H1 (cell line): ENCODE data around the gene TMCC1. TPM values are rescaled to one million over a fixed set of nuclear protein-coding genes. Genes with fewer than 3 reads are reported as not detected.

Experiments
- CTCF ChIA-PET: fragments of 300-600 bp; sonication (Branson Sonifier 250); formaldehyde crosslinking; loops from one replicate; lab custom pipeline; 2021; ENCODE audit not compliant: partially characterized antibody; lab: Charles Lee
- POLR2A ChIA-PET: fragments of 300-600 bp; sonication (Branson Sonifier 250); formaldehyde crosslinking; loops from one replicate; lab custom pipeline; 2021; ENCODE audit warnings: inconsistent platforms; ENCODE audit not compliant: partially characterized antibody; lab: Charles Lee
- DNase-seq, 2 experiments: peaks; one replicate each; pipeline versions ENCODE4 v3.0.0 to v3.0.0-alpha.2; 2010 to 2022; ENCODE audit warnings: low spot score in 2 of 2, low read depth in 1 of 2, mixed read lengths in 1 of 2
- FAIRE-seq: peaks from 2 replicates; lab custom pipeline; 2011; peaks lifted over from hg19 to GRCh38; lab: Jason Lieb, UNC
- H2AFZ ChIP-seq: 2 replicates; pipeline ENCODE4 v1.8.1; 2012; ENCODE audit warnings: low read length, inconsistent platforms
- H2AK5ac ChIP-seq: 2 replicates; pipeline ENCODE4 v1.6.1; 2013; ENCODE audit warnings: low read depth, low read length
- H2BK120ac ChIP-seq: replicated peaks from 2 replicates; pipeline ENCODE3; 2013; ENCODE audit warnings: low read depth, low read length, inconsistent platforms
- H2BK12ac ChIP-seq: 2 replicates; pipeline ENCODE4 v1.6.1; 2013; ENCODE audit warnings: low read depth, low read length
- H2BK15ac ChIP-seq: 2 replicates; pipeline ENCODE4 v1.6.1; 2013; ENCODE audit warnings: low read length
- H2BK20ac ChIP-seq: 2 replicates; pipeline ENCODE4 v1.6.1; 2013; ENCODE audit warnings: low read length
- H2BK5ac ChIP-seq: 2 replicates; pipeline ENCODE4 v1.6.1; 2013; ENCODE audit warnings: low read depth, low read length
- H3K14ac ChIP-seq: 2 replicates; pipeline ENCODE4 v1.6.1; 2013; ENCODE audit warnings: inconsistent platforms; ENCODE audit not compliant: insufficient read length
- H3K18ac ChIP-seq: 2 replicates; pipeline ENCODE4 v1.6.1; 2013; ENCODE audit warnings: low read length; ENCODE audit errors: extremely low read depth
- H3K23ac ChIP-seq: 2 replicates; pipeline ENCODE4 v1.6.1; 2013; ENCODE audit warnings: inconsistent platforms; ENCODE audit not compliant: insufficient read length
- H3K23me2 ChIP-seq: 2 replicates; pipeline ENCODE4 v1.6.1; 2013; ENCODE audit warnings: low read depth, low read length
- H3K27ac ChIP-seq: 2 replicates; pipeline ENCODE4 v1.6.1; 2011; ENCODE audit warnings: low read depth, low read length, inconsistent platforms
- H3K27me3 ChIP-seq, 4 experiments: replicated peaks in 1 of 4; 1 replicate in 1 of 4; 2 replicates in 3 of 4; pipeline versions ENCODE4 v1.6.1 to v1.8.1; 2011 to 2013; ENCODE audit warnings: low read length in 3 of 4, mild to moderate bottlenecking in 3 of 4, inconsistent platforms in 2 of 4, mixed read lengths in 2 of 4, moderate library complexity in 1 of 4; ENCODE audit not compliant: control insufficient read depth in 3 of 4, insufficient read depth in 3 of 4; ENCODE audit errors: extremely low read depth in 1 of 4
- H3K36me3 ChIP-seq, 4 experiments: 2 replicates each; pipeline versions ENCODE4 v1.6.1 to v1.8.1; 2011 to 2013; ENCODE audit warnings: mild to moderate bottlenecking in 4 of 4, low read length in 3 of 4, moderate library complexity in 2 of 4, control low read depth in 1 of 4, inconsistent platforms in 1 of 4; ENCODE audit not compliant: insufficient read depth in 4 of 4, control insufficient read depth in 2 of 4
- H3K4ac ChIP-seq: replicated peaks from 2 replicates; pipeline ENCODE3; 2013; ENCODE audit warnings: low read length, low read depth, mixed read lengths, inconsistent platforms; ENCODE audit not compliant: insufficient read length
- H3K4me1 ChIP-seq, 4 experiments: replicated peaks in 1 of 4; 1 replicate in 1 of 4; 2 replicates in 3 of 4; pipeline versions ENCODE4 v1.6.1 to v1.8.1; 2011 to 2013; ENCODE audit warnings: low read length in 3 of 4, inconsistent platforms in 2 of 4, mixed read lengths in 1 of 4; ENCODE audit not compliant: insufficient read depth in 4 of 4, control insufficient read depth in 3 of 4
- H3K4me2 ChIP-seq, 2 experiments: 2 replicates each; pipeline versions ENCODE4 v1.6.1 to v1.8.1; 2011 to 2013; ENCODE audit warnings: low read depth in 2 of 2, low read length in 2 of 2, control low read depth in 1 of 2, inconsistent platforms in 1 of 2, mild to moderate bottlenecking in 1 of 2; ENCODE audit not compliant: insufficient read depth in 1 of 2
- H3K4me3 ChIP-seq, 4 experiments: fragments of 200-600, 300-600 bp in 1 of 4; sonication (generic), shearing (Covaris generic), sonication (Bioruptor Twin) in 1 of 4; 2 replicates each; pipeline versions ENCODE4 v1.5.1 to v1.8.1; 2011 to 2016; ENCODE audit warnings: low read length in 4 of 4, low read depth in 3 of 4, control low read depth in 2 of 4, inconsistent platforms in 2 of 4, mild to moderate bottlenecking in 2 of 4, mixed read lengths in 1 of 4, moderate library complexity in 1 of 4; ENCODE audit not compliant: insufficient read depth in 2 of 4; ENCODE audit errors: extremely low read depth in 1 of 4
- H3K56ac ChIP-seq: replicated peaks from 2 replicates; pipeline ENCODE3; 2013; ENCODE audit warnings: low read depth, mild to moderate bottlenecking, mixed read lengths, low read length, inconsistent platforms; ENCODE audit not compliant: insufficient read length
- H3K79me1 ChIP-seq: 2 replicates; pipeline ENCODE4 v1.6.1; 2013; ENCODE audit warnings: low read depth, low read length, control low read depth
- H3K79me2 ChIP-seq, 2 experiments: 2 replicates each; pipeline versions ENCODE4 v1.6.1 to v1.8.1; 2012 to 2013; ENCODE audit warnings: low read length in 2 of 2, mild to moderate bottlenecking in 2 of 2, inconsistent platforms in 1 of 2; ENCODE audit not compliant: insufficient read depth in 2 of 2, control insufficient read depth in 1 of 2
- H3K9ac ChIP-seq, 4 experiments: replicated peaks in 1 of 4; 1 replicate in 1 of 4; 2 replicates in 3 of 4; pipeline versions ENCODE4 v1.6.1 to v1.8.1; 2011 to 2013; ENCODE audit warnings: low read depth in 3 of 4, low read length in 3 of 4, control low read depth in 2 of 4, mild to moderate bottlenecking in 2 of 4, moderate library complexity in 2 of 4, inconsistent platforms in 1 of 4; ENCODE audit errors: extremely low read depth in 1 of 4
- H3K9me3 ChIP-seq, 2 experiments: 2 replicates each; pipeline versions ENCODE4 v1.6.1 to v1.8.1; 2012 to 2013; ENCODE audit warnings: mild to moderate bottlenecking in 2 of 2, moderate library complexity in 2 of 2, control low read depth in 1 of 2, inconsistent platforms in 1 of 2, low read depth in 1 of 2, low read length in 1 of 2, mixed read lengths in 1 of 2; ENCODE audit not compliant: insufficient read depth in 2 of 2
- H4K20me1 ChIP-seq, 2 experiments: replicated peaks in 1 of 2; 2 replicates each; pipeline versions ENCODE3 to v1.8.1; 2011 to 2013; ENCODE audit warnings: inconsistent platforms in 2 of 2, low read length in 2 of 2, mild to moderate bottlenecking in 1 of 2; ENCODE audit not compliant: insufficient read depth in 2 of 2, control insufficient read depth in 1 of 2
- H4K5ac ChIP-seq: 2 replicates; pipeline ENCODE4 v1.6.1; 2013; ENCODE audit warnings: low read length, low read depth, mixed read lengths, inconsistent platforms; ENCODE audit not compliant: insufficient read length
- H4K8ac ChIP-seq: 2 replicates; pipeline ENCODE4 v1.8.0; 2013; ENCODE audit warnings: mild to moderate bottlenecking, moderate library complexity, low read length, inconsistent platforms; ENCODE audit not compliant: insufficient read depth; ENCODE audit errors: extremely low read depth
- H4K91ac ChIP-seq: replicated peaks from 2 replicates; pipeline ENCODE3; 2013; ENCODE audit warnings: low read length, mixed read lengths, inconsistent platforms; ENCODE audit not compliant: insufficient read length
- SAP30 ChIP-seq: fragments of 300-600 bp; sonication (generic); IDR thresholded peaks from 2 replicates; pipeline ENCODE4 v1.7.1; 2012; ENCODE audit warnings: low read length, moderate library complexity, mild to moderate bottlenecking, inconsistent platforms; ENCODE audit not compliant: insufficient read depth, insufficient replicate concordance
- TAF7 ChIP-seq: optimal IDR thresholded peaks from 2 replicates; pipeline ENCODE3; 2011; ENCODE audit warnings: low read depth, mild to moderate bottlenecking, inconsistent platforms, low read length, moderate library complexity, borderline replicate concordance
- WGBS, 2 experiments: shearing (Covaris generic) in 1 of 2; methylation state at CpG; one replicate each; pipeline versions ENCODE4 v1.1.6 to v1.1.7; 2013 to 2015; ENCODE audit warnings: low lambda C conversion rate in 2 of 2, mixed read lengths in 2 of 2, inconsistent platforms in 1 of 2, low coverage in 1 of 2, missing lambda C conversion rate in 1 of 2; ENCODE audit not compliant: insufficient replicate concordance in 2 of 2, insufficient coverage in 1 of 2, insufficient read length in 1 of 2; ENCODE audit errors: extremely low coverage in 1 of 2, missing lambda C conversion rate in 1 of 2; 5-methylcytosine and 5-hydroxymethylcytosine counted together
- polyA plus RNA-seq, 7 experiments: library from polyadenylated mRNA; depleted of rRNA in 3 of 7; stranded (reverse) in 5 of 7; unstranded in 2 of 7; fragments of >200 nt in 5 of 7; fragments of 200-250 nt in 2 of 7; gene quantifications; 1 replicate in 5 of 7; 2 replicates in 1 of 7; 4 replicates in 1 of 7; pipeline versions ENCODE4 v1.2.1 to v1.2.3, GENCODE V29; 2011 to 2013; ENCODE audit warnings: missing spikeins in 2 of 7, mixed read lengths in 2 of 7
- total RNA-seq: library from RNA; stranded (reverse); fragmentation: NEBNext Ultra II Directional; extraction: Animal tissue kit (Norgen Biotek cat#: 25700); gene quantifications from 2 replicates; pipeline ENCODE4 v1.2.1, GENCODE V29; 2021

TMCC1 gene
- total and polyA plus RNA-seq, 2 of the 8 experiments (the other 6 are each of a cell fraction or from before 2014, with no cell fraction given): 10.4 to 27.1 TPM

- Histone ChIP-seq H3K4me1 (peaks cover 3 to 14% (median 6%) of the 10 kb centered on the region in 4 experiments), H3K9me3 (peaks cover 14 to 23% of the 10 kb centered on the region in 2 experiments), H3K36me3 (peaks cover 0 to 16% (median 0%) of the 10 kb centered on the region in 4 experiments; a peak in 2 of 8 replicates), H3K4me3 (no peak overlapping the region), H4K8ac (no peak overlapping the region), H4K20me1 (no peaks in the 10 kb centered on the region), H2BK15ac (no peak overlapping the region), H2BK120ac (no peak overlapping the region), H3K4ac (no peak overlapping the region), H3K79me2 (no peaks in the 10 kb centered on the region), H3K4me2 (no peak overlapping the region), H2BK12ac (no peak overlapping the region), H4K91ac (no peak overlapping the region), H3K56ac (no peak overlapping the region), H2AK5ac (no peak overlapping the region), H3K23me2 (no peaks in the 10 kb centered on the region), H3K79me1 (no peaks in the 10 kb centered on the region), H3K18ac (no peak overlapping the region), H3K23ac (no peak overlapping the region), H2BK5ac (no peak overlapping the region), H3K27ac (no peak overlapping the region), H4K5ac (no peak overlapping the region), H3K27me3 (no peaks in the 10 kb centered on the region), H2AFZ (no peak overlapping the region), H2BK20ac (no peak overlapping the region), H3K14ac (no peak overlapping the region), H3K9ac (no peak overlapping the region)
- TF ChIP-seq SAP30 (no peak), TAF7 (no peak)
- FAIRE-seq: no peak
- CTCF ChIA-PET: no interaction called here
- POLR2A ChIA-PET: interaction anchor here (0.6 kb wide), 1 partner anchor 63 kb away, joined by 3 read pairs; no protein-coding TSS in a partner anchor
- no peak for DNase-seq
- WGBS, 2 experiments: 81% methylated on average over 5 of the region's 5 CpGs; no CpG with 5 or more reads in 1 of the 2 experiments
Observed at GRCh38 chr3:129694228-129694627, 199.3 kb downstream of the TMCC1 start.
